HG03103 (cell line): Measurements from ENCODE around the gene PTK7.
"Not testable (repeated sequence)": the region's sequence is repeated elsewhere in the genome, so short reads cannot be mapped to it uniquely, and the experiment has no call there.

ENCODE experiments used
- ATAC-seq: cut with Tn5 transposase; IDR thresholded peaks from one replicate; pipeline ENCODE4 v1.9.1; 2021; ENCODE audit warnings: low read depth; ENCODE audit not compliant: unreplicated experiment

PTK7 gene

DNA sequence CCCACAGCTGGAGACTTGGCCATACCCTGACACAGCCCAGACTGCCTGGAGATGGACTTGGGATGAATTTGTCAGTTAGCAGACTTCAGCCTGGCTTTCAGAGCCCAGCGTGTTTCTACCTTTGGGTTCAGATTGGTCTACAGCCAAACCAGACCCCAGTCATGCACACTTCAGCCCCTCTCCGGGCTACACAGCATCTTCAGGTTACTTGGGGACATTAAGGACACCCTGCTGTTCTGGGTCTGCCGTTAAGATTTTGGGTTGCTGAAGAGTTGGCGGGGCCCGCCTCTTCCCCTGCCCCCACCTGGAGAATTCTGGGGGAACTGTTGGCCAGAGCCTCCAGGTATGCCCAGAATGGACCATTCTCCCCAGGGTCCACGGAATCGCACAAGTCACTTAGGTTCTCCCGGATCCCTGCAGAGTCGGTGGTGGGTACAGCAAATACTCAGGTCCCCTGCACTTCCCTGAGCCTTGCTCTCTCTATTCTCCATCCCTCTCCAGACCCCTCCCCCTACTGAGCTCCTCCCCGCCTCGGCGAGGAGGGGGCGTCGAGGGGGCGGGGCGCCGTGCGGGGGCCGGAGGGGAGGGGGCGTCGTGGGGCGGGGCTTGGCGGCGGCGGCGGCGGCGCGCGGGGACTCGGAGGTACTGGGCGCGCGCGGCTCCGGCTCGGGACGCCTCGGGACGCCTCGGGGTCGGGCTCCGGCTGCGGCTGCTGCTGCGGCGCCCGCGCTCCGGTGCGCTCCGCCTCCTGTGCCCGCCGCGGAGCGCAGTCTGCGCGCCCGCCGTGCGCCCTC is at the start of gene PTK7:
TSS of gene PTK7 (plus strand) at position 645 of the 794 bp plus-strand sequence. CDS start 175 bp downstream, outside the sequence.
- no peak for ATAC-seq

DNA sequence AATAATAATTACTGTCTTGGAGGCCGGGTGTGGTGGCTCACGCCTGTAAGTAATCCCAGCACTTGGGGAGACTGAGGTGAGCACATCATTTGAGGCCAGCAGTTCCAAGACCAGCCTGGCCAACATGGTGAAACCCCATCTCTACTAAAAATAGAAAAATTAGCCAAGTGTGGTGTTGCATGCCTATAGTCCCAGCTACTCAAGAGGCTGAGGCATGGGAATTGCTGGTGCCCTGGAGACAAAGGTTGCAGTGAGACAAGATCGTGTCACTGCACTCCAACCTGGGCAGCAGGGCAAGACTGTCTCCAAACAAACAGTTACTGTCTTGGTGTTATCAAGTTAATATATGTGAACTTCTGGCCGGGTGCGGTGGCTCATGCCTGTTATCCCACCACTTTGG is 49.7 kb upstream of the PTK7 start:
- no peak for ATAC-seq

DNA sequence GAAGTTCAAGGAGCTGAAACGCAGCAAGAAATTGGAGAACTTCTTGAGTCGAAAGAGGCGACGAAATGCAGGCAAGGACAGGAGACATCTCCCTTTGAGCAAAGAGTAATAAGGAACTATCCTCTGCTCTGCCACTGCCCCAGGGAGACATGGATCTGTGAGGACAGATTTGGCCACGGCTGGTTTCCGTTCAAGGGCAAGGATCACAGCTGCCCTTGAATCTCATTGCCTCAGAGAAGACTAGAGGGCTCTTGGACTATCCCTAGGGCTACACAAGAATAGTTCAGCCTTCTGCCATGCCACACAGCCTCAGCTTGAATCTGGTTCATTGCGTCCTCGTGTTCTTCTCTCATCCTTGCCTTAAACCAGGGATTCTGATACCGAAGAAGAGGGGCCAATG is 47.0 kb upstream of the PTK7 start:
- ATAC-seq, result no peak

DNA sequence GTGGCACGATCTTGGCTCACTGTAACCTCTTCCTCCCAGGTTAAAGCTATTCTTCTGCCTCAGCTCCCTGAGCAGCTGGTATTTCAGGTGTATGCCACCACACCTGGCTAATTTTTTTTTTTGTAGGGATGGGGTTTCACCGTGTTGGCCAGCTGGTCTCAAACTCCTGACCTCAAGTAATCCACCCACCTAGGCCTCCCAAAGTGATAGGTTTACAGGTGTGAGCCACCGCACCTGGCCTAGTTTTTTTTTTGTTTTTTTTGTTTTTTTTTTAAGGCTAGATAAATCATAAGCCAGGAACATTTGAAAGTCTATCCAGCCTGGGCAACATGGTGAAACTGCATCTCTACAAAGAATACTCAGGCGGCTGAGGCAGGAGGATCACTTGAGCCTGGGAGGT is 43.8 kb upstream of the PTK7 start:
- no peak for ATAC-seq

DNA sequence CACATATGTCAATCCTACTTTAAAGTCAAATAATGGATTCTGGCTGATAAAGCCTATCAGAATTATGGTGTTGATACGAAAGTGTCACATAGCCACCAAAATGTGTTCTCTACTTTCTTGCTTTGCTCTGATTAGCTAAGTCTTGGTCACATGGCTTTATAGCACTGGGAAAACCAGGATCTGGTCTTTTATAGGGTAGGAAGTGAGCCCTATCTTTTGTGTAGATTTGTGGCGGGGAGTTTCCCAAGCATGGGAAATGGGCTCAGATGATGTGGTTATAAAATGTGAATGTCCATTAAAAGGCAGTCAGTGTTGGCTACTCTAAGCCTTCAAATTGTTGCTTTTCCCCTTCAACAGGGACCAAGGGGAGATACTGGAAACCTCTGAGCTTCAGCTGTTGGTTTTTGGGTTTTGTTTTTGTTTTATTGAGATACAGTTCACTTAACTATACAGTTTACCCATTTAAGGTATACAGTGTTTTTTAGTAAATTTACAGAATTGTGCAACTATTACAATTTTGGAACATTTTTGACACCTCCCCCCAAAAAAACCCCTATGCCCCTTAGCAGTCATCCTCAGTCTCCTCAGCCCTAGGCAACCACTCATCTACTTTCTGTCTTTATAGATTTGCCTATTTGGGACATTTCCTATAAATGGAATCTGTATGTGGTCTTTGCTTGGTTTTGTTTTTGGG is 42.5 kb upstream of the PTK7 start:
- ATAC-seq, result no peak

DNA sequence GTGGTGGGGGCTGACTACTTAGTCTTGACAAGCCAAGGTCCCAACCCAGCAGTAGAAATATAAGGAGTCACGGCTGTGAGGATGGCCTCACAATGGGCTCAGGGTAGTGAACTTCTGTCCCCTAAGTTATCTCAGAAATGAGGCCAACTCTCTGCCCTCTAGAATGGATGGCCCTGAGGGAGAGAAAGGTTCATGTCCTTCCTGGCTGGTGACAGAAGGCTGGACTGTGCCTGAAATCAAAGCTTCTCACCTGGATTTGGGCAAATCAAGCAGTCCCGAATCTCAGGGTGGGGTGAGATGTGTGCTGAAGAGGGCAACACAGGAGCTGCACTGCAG is 42.0 kb upstream of the PTK7 start:
- ATAC-seq, result no peak

DNA sequence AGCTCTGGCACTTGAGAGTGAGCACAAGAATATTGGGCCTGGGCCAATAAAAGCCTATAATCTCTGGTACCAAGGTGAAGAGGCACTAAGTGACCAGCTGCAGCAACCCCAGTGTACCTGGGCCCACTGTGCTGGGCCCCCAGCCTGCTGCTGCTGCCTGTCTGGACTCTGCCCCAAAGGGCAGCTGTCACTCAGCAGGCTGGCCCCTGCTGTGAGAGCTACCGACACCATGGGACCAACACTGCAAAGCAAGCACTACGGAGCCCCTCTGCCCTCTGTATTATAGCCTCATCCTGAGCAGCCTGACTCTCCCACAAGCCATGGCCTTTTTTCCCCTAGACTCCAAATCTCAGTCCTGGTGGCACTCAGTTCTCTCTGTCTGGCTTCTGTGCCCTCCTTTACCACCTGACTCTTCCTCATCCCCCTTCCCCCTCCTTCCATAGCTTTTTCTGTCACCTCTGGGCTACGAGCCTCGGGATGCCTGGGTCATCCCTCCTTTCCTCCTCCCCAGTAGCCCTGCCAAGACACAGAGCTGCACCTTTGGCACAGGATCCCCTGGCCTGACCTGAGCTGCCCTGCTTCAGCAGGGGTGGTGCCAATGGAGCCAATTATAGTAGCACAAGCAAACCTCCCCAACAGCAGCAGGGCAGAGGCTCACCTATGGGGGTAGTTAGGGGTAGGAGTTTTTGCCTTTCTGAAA is 40.5 kb upstream of the PTK7 start:
- ATAC-seq, result no peak

DNA sequence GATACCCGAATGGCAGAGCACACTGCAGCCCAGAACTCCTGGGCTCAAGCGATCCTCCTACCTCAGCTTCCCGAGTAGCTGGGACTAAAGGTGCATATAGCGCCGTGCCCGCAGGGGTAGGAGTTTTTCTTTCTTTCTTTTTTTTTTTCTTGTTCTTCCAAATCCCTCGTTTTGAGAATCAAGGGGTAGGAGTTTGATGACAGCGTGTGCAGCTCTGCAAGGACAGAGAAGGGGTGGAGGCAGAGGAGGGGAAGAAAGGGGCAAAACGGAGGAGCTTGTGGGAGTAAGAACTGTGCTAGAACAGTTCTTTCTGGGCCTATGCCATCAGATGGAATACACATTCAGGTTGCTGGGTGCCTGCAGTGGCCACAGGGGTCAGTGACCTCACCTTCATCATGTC is 39.4 kb upstream of the PTK7 start:
- no peak for ATAC-seq

DNA sequence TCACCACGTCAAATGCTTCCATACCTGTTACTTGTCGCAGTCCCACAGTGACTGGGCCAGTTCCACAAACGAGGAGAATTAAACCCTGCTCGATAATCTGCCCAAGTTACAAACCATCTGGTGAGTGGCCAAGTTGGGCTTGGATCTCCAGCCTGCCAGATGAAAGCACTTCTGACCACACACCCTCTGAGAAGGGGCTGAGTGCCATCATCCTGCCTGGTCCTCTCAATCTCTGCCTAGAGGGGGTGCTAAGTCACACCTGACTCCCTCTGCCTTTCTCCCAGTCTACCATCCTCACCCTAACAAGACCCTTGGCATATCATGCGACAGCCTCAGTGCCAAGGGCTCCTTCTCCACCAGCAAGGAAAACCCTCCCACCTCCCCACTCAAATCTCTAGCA is 38.9 kb upstream of the PTK7 start:
- no peak for ATAC-seq

DNA sequence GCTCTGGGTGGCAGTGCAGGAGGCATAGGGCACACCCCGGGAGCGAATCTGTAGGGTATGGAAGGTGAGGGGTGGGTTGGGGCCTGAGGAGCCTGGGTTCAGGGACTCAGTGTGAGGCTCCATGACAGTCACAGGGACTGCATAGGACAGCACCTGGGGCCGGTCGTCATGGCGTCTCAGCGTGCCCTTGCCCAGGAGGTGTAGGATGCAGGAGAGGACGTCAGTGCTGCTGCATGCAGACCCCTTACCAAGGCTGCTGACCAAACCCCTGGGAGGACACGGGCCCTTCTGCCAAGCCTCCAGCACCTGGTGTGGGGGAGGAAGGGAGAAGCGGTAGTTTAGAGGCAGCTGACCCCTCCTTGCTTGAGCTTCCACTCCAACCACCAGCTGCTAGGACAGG is 38.4 kb upstream of the PTK7 start:
- no peak for ATAC-seq

DNA sequence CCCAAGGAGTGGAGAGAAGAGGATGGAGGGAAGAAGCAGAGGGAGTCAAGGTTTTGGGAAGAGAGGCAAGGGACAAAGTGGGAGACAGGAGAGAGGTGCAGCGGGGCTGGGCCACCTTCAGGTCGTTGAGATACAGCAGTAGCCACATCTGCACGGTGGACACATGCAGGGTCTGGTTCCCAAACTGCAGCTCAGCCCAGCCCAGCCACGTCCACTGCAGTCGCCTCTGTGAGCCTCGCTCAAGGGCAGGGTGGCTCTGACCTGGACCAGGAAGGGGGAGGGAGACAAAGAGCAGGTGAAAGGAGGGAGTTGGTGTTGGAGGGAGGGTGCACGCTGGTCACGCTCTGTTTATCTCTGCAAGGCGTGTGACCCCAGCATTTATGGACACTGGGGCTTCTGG is 37.4 kb upstream of the PTK7 start:
- no peak for ATAC-seq

DNA sequence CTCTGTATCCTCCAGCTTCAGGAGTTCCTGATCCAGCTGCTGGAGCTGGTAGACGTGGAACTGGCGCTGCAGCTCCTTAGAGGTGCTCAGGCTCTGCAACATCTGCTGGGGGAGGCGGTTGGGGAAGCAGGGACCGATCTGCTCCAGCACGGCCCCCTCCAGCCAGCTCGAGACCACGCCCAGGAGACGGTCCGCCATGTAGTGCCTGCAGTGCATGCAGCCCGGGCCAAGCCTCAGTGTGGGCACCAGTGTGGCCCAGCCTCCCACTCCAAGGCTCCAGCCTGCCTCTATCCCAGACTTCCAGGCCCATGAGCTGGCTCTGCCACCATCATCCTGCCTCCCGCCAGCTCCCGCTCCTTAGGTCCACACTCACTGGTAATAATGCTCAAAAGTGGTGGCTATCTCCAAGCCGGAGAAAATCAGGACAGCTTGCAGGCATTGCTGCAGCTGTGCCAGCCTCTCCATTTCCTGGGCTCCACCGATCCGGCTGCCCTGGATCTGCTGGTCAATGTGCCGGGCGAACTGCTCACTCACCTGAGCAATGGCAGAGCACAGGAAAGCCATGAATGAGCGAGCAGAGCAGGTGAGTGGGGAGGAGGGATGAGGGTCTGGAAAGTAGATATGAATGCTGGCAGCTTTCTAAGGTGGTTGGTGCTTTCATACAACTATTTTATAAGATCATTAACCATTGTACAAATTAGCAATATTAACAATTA is 35.4 kb upstream of the PTK7 start:
- no peak for ATAC-seq

DNA sequence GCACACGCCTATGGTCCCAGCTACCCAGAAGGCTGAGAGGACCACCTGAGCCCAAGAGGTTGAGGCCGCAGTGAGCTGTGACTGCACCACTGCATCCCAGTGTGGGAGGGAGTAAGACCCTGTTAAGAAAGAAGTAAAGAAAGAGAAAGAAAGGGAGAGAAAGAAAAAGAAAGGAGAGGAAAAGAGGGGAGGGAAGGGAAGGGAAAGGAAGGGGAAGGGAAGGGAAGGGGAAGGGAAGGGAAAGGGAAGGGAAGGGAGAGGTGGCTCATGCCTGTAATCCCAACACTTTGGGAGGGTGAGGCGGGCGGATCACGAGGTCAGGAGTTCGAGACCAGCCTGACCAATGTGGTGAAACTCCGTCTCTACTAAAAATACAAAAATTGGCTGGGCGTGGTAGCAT is 34.6 kb upstream of the PTK7 start:
- ATAC-seq, result not testable (repeated sequence)

DNA sequence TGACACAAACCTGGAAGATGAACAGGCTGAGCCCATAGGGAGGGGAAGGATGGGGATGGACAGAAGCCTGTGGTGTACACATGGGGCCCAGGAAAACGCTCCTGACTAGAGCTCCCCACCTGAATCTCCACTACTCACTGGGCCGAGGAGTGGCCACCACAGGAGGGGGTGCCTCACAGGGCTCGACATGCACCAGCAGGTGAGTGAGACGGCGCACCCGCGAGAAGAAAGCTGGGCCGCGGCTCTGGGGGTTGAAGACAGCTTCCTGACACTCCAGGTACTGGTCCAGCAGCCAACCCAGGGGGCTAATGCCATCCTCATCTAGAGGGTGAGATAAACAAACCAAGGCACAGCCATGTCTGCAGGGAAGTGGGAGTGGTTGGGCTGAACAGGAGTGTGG is 32.8 kb upstream of the PTK7 start:
- no peak for ATAC-seq

DNA sequence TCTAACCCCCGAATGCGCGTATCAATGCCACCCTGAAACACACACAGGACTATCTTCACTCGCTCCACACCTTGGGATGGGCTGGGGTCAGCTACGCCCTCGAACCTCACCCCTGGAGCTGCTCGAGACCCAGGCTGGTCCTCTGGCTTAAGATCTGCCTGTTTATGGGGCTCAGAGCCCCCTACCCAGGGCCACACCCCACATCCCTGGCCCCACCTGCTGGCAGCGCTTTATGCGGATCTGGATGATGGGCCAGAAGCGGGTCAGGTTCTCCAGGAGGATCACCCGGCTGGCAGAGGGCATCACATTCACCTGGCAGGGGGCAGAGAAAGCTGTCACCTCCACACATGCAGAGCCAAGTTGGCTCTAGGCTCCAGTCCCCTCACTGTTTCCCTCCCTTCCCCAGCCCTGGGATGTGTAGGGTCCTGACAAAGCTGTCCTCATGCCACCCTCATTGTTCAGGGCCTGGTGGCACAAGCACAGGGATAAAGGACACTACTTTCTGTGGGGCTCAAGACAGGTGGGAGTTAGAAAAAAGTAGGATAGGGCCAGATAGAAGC is 30.7 kb upstream of the PTK7 start:
- ATAC-seq, result no peak

DNA sequence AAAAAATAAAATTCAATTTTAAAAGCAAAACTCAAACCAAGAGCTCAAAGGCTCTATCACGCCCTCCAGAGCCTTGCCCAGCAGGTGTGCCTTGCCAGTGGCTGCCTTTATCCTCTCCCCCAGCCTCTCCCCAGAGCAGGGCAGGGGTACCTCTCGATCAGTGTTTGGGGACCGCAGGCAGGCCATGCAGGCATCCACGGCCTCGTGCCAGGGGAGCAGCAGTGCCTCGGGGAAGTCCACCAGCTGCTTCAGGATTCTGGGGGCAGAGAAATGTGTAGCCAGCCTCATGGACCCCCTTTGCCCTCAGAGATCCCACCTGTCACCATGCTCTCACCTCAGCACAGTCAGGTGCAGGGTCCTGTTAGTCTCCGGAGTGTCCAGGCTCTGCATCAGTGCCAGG is 28.1 kb upstream of the PTK7 start:
- no peak for ATAC-seq

DNA sequence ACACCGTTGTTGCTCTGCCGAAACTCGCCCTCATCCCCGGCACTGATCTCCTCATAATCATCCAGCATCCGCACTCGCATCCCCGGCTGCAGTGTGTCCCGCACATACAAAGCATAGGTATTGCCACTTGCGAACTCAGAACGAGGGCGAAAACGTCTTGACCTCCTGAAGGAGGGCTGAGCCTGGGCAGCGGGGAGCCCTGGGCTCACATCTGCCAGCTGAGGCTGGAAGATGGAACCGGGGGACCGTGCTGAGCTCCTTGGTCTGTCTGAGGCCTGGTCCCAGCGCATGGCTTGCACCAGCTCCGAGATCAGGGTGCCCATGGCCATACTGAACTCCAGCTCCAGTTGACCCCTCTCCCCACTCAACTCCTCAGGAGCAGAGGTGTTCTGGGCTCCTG is 25.1 kb upstream of the PTK7 start:
- ATAC-seq, result no peak

DNA sequence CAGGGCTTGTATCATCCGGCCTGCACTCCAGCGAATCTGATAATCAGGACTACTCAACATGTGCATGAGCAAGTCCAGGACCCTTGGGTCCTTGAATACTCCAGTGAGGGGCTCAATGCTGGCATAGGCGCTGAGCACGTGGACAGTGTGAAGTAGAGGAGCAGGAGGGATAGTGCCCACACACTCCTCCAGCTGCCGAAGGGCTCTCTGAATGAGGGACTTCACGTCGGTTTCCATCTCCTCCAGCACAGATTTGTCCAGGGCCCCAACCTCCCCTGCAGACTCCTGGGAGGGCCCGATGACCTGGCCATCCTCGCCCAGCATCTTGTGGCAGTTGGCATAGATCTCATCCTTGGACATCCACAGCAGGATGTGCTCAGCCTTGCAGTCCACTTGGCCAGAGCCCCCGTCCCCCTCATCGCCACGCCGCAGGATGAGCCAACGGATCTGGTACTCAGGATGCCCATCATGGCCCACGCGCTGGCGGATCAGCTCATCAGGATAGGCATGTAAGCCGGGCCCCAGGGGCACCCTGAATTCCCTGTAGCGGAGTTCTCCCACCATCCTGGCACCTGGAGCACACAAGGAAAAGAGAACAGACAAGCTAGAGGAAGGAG is 23.8 kb upstream of the PTK7 start:
- ATAC-seq, result no peak

DNA sequence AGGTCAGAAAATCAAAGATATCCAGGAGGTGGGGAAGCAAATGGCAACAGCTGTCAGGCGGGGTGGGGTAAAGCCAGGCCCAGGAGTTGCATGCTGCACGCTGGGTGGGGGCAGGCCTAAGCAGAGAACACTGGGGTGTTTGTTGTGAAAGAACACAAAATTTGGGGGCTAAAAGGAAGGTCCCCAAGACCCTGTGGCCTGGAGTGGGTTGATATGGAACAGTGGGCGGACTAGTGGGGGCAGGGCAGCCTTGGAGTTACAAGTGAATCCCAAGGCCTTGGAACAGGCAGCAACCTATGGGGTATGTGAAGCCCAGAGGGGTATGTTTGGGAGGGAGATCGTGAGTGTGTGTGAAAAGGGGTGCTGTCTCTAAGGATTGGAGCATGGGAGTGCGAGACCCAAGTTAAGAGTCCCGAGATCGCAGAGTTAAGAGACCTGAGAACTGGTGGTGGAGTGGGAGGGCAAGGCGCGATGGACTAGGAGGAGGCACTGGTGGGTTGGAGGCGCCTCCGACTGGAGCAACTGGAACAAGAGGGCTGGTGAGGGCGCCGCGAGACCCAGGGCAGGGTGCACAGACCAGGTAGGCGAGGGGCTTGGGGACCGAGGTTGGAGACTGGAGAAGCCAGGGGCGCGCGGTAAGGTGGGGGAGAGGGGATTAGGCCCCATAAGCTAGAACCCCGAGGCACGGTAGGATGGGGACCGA is 23.1 kb upstream of the PTK7 start:
- ATAC-seq, result peak; percentile 12
